GM23338 (cell line): ENCODE results near the gene GSTT4.

ENCODE experiments used
- TF ChIP-seq, protein P1 (sequence below), 2 experiments: fragments of 200-600 bp in 1 of 2; sonication (generic) in 1 of 2; conservative IDR thresholded peaks; 2 replicates each; pipeline versions ENCODE4 v1.5.1 to v1.6.1; 2016 to 2017; ENCODE audit warnings: antibody characterized with exemption in 2 of 2, low read depth in 2 of 2, mild to moderate bottlenecking in 2 of 2, moderate library complexity in 1 of 2
- TF ChIP-seq, protein P2 (sequence below): IDR thresholded peaks from one replicate; pipeline ENCODE4 v1.6.1; 2018; ENCODE audit warnings: antibody characterized with exemption; ENCODE audit not compliant: unreplicated experiment

DNA sequence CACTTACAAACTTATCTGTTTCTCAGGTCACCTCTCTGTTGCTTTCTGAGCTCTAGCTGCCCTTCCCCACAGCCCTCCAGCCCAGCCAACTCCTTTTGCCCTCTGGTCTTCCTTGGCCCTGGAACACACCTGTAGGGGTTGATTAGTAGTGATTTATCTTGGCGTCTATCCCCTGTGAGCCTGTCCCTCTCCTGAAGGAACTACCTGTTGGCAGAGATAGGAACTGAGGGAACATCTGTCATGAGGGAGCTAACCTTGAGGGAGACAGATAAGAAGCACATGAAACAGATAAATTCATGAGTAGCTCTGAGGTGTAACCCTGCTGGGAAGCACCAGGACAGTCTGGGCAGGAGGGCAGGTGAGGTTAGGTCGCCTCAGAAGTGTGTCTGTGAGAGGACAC, 44.7 kb upstream of the GSTT4 start:
- TF ChIP-seq, protein P1, sequence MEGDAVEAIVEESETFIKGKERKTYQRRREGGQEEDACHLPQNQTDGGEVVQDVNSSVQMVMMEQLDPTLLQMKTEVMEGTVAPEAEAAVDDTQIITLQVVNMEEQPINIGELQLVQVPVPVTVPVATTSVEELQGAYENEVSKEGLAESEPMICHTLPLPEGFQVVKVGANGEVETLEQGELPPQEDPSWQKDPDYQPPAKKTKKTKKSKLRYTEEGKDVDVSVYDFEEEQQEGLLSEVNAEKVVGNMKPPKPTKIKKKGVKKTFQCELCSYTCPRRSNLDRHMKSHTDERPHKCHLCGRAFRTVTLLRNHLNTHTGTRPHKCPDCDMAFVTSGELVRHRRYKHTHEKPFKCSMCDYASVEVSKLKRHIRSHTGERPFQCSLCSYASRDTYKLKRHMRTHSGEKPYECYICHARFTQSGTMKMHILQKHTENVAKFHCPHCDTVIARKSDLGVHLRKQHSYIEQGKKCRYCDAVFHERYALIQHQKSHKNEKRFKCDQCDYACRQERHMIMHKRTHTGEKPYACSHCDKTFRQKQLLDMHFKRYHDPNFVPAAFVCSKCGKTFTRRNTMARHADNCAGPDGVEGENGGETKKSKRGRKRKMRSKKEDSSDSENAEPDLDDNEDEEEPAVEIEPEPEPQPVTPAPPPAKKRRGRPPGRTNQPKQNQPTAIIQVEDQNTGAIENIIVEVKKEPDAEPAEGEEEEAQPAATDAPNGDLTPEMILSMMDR (conservative IDR thresholded peaks at IDR 0.05; ENCODE audit: low read depth in 2 of 2): no peak
- TF ChIP-seq, protein P2, sequence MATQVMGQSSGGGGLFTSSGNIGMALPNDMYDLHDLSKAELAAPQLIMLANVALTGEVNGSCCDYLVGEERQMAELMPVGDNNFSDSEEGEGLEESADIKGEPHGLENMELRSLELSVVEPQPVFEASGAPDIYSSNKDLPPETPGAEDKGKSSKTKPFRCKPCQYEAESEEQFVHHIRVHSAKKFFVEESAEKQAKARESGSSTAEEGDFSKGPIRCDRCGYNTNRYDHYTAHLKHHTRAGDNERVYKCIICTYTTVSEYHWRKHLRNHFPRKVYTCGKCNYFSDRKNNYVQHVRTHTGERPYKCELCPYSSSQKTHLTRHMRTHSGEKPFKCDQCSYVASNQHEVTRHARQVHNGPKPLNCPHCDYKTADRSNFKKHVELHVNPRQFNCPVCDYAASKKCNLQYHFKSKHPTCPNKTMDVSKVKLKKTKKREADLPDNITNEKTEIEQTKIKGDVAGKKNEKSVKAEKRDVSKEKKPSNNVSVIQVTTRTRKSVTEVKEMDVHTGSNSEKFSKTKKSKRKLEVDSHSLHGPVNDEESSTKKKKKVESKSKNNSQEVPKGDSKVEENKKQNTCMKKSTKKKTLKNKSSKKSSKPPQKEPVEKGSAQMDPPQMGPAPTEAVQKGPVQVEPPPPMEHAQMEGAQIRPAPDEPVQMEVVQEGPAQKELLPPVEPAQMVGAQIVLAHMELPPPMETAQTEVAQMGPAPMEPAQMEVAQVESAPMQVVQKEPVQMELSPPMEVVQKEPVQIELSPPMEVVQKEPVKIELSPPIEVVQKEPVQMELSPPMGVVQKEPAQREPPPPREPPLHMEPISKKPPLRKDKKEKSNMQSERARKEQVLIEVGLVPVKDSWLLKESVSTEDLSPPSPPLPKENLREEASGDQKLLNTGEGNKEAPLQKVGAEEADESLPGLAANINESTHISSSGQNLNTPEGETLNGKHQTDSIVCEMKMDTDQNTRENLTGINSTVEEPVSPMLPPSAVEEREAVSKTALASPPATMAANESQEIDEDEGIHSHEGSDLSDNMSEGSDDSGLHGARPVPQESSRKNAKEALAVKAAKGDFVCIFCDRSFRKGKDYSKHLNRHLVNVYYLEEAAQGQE: no peak
